HepG2 (cell line): ENCODE measurements around the gene ABHD12. TPM values are rescaled to one million over a fixed set of nuclear protein-coding genes. Genes with fewer than 3 reads are reported as not detected.
A peak's percentile ranks its signal among the peaks of the same experiment; 100 is the strongest.

ENCODE experiments used
- ARNT ChIP-seq: fragments of 450-650 bp; IDR thresholded peaks from 2 replicates; pipeline ENCODE4 v1.6.1; 2017
- ATF6 ChIP-seq: sonication (generic); formaldehyde crosslinking; conservative IDR thresholded peaks from 2 replicates; pipeline ENCODE4 v1.4.0; 2020; ENCODE audit warnings: missing genetic modification reagents
- DMAP1 ChIP-seq: IDR thresholded peaks from 2 replicates; pipeline ENCODE4 v1.6.1; 2016
- GPBP1L1 ChIP-seq: sonication (generic); formaldehyde crosslinking; IDR thresholded peaks from 2 replicates; pipeline ENCODE4 v1.5.0; 2020; ENCODE audit warnings: mild to moderate bottlenecking, missing genetic modification reagents
- HDAC1 ChIP-seq: sonication (generic); formaldehyde crosslinking; IDR thresholded peaks from 2 replicates; pipeline ENCODE4 v1.5.1; 2020; ENCODE audit warnings: mild to moderate bottlenecking, missing genetic modification reagents
- HMG20B ChIP-seq: conservative IDR thresholded peaks from 2 replicates; pipeline ENCODE4 v1.6.1; 2016; ENCODE audit warnings: missing genetic modification reagents, missing compliant biosample characterization
- IKZF5 ChIP-seq: IDR thresholded peaks from 2 replicates; pipeline ENCODE4 v1.6.1; 2018; ENCODE audit warnings: missing genetic modification reagents, mild to moderate bottlenecking, missing compliant biosample characterization
- ISL2 ChIP-seq: sonication (generic); formaldehyde crosslinking; IDR thresholded peaks from 2 replicates; pipeline ENCODE4 v1.5.0; 2020; ENCODE audit warnings: missing genetic modification reagents
- MNT ChIP-seq: fragments of 450-650 bp; IDR thresholded peaks from 2 replicates; pipeline ENCODE4 v1.6.1; 2016
- NFE2L2 ChIP-seq: fragments of 150-350 bp; IDR thresholded peaks from 2 replicates; pipeline ENCODE4 v1.6.1; 2014; ENCODE audit warnings: low read length
- RERE ChIP-seq: IDR thresholded peaks from 2 replicates; pipeline ENCODE4 v1.6.1; 2016; ENCODE audit warnings: low read depth, missing genetic modification reagents, missing compliant biosample characterization
- RFX3 ChIP-seq: IDR thresholded peaks from 2 replicates; pipeline ENCODE4 v1.6.1; 2016; ENCODE audit warnings: missing biosample characterization, missing genetic modification reagents
- ZBTB25 ChIP-seq: IDR thresholded peaks from 2 replicates; pipeline ENCODE4 v1.6.1; 2018; ENCODE audit warnings: missing genetic modification reagents
- ZNF235 ChIP-seq: sonication (generic); formaldehyde crosslinking; IDR thresholded peaks from 2 replicates; pipeline ENCODE4 v1.8.1; 2023; ENCODE audit warnings: mild to moderate bottlenecking, missing genetic modification reagents, borderline replicate concordance
- ZNF556 ChIP-seq: sonication (generic); formaldehyde crosslinking; IDR thresholded peaks from 2 replicates; pipeline ENCODE4 v1.4.0; 2020; ENCODE audit warnings: mild to moderate bottlenecking, missing genetic modification reagents, borderline replicate concordance
- ZNF605 ChIP-seq: sonication (generic); formaldehyde crosslinking; IDR thresholded peaks from 2 replicates; pipeline ENCODE4 v1.8.0; 2022; ENCODE audit warnings: mild to moderate bottlenecking, missing genetic modification reagents
- ZSCAN22 ChIP-seq: sonication (generic); formaldehyde crosslinking; IDR thresholded peaks from 2 replicates; pipeline ENCODE4 v1.4.0; 2020; ENCODE audit warnings: mild to moderate bottlenecking, missing genetic modification reagents
- polyA plus RNA-seq, 8 experiments: library from polyadenylated mRNA; depleted of rRNA in 3 of 8; stranded (reverse) in 7 of 8; unstranded in 1 of 8; fragments of >200 nt; fragmentation: Illumina TruSeq in 4 of 8; extraction: Trizol in 4 of 8; gene quantifications; 2 replicates each; pipeline versions ENCODE4 v1.2.1 to v1.2.3, GENCODE V29; 2011 to 2016; ENCODE audit warnings: low read depth in 4 of 8, missing spikeins in 1 of 8, mixed read lengths in 1 of 8; ENCODE audit not compliant: insufficient read depth in 1 of 8
- total RNA-seq, 5 experiments: library from RNA; depleted of rRNA; stranded (reverse); fragments of >200 nt; fragmentation: Illumina TruSeq; extraction: Trizol; gene quantifications; 2 replicates each; pipeline ENCODE4 v1.2.3, GENCODE V29; 2016; ENCODE audit warnings: low read depth in 1 of 5

The ABHD12 gene
- total and polyA plus RNA-seq, 2 of the 13 experiments (the other 11 are each of a cell fraction or from before 2014, with no cell fraction given) = 23.5 to 72.1 TPM

- TF ChIP-seq RERE (peak; percentile 59; the same call in 1 of the 2 replicates), GPBP1L1 (CRISPR knock-in tag) (no peak), ZNF556 (CRISPR knock-in tag) (peak; percentile 71; the same call in 1 of the 2 replicates), ISL2 (peak; percentile 15; the same call in 1 of the 2 replicates), ARNT (no peak), ZSCAN22 (no peak), RFX3 (CRISPR knock-in tag) (no peak), ATF6 (0 out of 2 replicates have a peak, but pooled peaks have one; percentile 59), HDAC1 (CRISPR knock-in tag) (peak; percentile 39), ZBTB25 (CRISPR knock-in tag) (peak; percentile 44; the same call in 1 of the 2 replicates), NFE2L2 (peak; percentile 19; the same call in 1 of the 2 replicates), DMAP1 (peak; percentile 78; the same call in 1 of the 2 replicates), ZNF235 (CRISPR knock-in tag) (0 out of 2 replicates have a peak, but pooled peaks have one; percentile 57), IKZF5 (CRISPR knock-in tag) (peak; percentile 66; the same call in 1 of the 2 replicates), MNT (peak; percentile 44; the same call in 1 of the 2 replicates), ZNF605 (CRISPR knock-in tag) (peak; percentile 80), HMG20B (CRISPR knock-in tag) (peak; percentile 47; the same call in 1 of the 2 replicates)
These were observed 80.2 kb downstream of the ABHD12 start (continued) for GRCh38 chr20:25310268-25310920.
